GM12874 (cell line): ENCODE results near the gene RNGTT.
A peak's percentile ranks its signal among the peaks of the same experiment; 100 is the strongest.

Source experiments
- TF ChIP-seq, protein P1 (sequence below): IDR thresholded peaks from 2 replicates; pipeline ENCODE4 v1.5.1; 2011; ENCODE audit warnings: low read depth, mild to moderate bottlenecking, control low read depth, low read length, moderate library complexity; ENCODE audit not compliant: insufficient read depth

The RNGTT gene

DNA sequence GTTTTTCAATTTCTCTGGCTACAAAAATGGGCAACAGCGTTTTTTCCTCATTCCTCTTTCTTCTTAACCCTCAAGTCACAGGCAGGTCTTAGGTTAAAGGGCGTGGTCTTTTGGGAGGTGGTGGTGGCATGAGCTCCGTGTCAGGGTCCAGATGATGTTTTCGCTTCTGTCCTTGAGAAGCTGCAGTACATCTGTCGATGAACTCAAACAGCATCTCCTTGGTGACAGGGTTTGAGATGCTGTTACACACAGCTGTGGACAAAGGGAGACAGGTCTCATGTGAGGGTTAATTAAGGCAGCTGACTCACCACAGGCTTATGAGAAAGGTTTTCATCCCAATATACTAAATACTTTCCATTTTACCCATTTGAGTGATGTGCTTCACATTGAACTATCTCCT lies 350.8 kb downstream of the RNGTT start:
- TF ChIP-seq, protein P1, sequence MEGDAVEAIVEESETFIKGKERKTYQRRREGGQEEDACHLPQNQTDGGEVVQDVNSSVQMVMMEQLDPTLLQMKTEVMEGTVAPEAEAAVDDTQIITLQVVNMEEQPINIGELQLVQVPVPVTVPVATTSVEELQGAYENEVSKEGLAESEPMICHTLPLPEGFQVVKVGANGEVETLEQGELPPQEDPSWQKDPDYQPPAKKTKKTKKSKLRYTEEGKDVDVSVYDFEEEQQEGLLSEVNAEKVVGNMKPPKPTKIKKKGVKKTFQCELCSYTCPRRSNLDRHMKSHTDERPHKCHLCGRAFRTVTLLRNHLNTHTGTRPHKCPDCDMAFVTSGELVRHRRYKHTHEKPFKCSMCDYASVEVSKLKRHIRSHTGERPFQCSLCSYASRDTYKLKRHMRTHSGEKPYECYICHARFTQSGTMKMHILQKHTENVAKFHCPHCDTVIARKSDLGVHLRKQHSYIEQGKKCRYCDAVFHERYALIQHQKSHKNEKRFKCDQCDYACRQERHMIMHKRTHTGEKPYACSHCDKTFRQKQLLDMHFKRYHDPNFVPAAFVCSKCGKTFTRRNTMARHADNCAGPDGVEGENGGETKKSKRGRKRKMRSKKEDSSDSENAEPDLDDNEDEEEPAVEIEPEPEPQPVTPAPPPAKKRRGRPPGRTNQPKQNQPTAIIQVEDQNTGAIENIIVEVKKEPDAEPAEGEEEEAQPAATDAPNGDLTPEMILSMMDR: no peak

- TF ChIP-seq, protein P1: no peak
These were observed 351.7 kb downstream of the RNGTT start for GRCh38 chr6:88611721-88612120.

- TF ChIP-seq, protein P1: no peak
These were observed 353.4 kb downstream of the RNGTT start for GRCh38 chr6:88609983-88610382.

DNA sequence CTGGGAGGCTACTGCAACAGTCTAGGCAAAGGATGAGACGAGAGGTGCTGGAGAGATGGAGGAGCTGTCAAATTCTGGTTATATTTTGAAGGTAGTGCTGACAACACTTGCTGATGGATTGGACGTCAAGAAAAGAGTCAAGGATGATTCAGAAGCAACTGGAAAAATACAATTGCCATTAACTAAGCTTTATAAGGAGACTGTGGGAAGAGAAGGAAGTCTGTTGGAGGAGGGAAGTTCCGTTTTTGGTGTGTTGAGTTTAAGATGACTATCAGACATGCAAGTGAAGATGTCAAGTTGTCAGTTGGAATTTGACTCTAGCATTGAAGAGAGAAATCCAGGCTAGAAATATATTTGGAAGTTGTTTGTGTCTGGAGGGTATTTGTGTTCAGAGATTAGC lies 358.1 kb downstream of the RNGTT start:
- TF ChIP-seq, protein P1: no peak

- TF ChIP-seq, protein P1: peak; percentile 8; the same call in 1 of the 2 replicates
These were observed 363.8 kb downstream of the RNGTT start for GRCh38 chr6:88599571-88599970.

DNA sequence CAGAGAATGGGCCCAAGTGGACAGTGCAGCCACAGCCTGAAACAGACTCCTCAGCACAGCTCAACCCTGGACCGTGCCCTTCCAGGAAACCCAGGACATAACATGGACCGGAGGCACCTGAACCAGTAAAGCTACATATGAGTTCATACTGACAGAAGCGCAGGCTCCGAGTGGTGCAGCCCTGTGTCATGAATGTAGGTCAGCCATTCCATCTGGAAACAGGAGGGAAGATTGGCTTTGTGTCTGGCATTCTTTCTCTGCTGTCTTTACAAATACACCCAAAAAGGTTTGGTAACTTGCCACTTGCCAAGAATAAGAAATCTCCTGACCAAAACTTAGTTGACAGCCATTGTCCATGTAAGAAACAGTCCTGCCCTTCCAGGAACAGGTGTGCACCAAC lies 366.6 kb downstream of the RNGTT start:
- TF ChIP-seq, protein P1: no peak

GRCh38 chr6:88588938-88589337 lies 374.5 kb downstream of the RNGTT start:
- TF ChIP-seq, protein P1: no peak

DNA sequence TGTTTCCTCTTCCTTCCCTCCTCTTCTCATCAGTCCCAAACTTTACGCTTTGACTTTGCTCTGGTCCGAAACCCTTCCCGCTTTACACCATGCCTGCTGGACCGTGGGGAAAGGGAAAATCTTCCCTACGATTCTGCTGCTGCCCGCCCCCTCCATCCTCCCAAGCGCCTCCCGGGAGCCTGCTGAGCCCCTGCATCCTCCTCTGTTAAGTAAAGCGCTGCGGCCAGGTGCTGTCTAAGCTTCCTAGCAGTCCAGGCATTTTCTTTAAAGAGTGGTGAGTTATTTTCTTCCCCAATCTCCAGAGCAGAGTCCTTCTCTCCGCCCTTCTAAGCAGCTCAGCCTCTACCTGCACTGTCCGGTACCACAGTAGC lies 376.3 kb downstream of the RNGTT start:
- TF ChIP-seq, protein P1: no peak
